H1 (cell line): ENCODE data around the gene GPATCH2. TPM values are rescaled to one million over a fixed set of nuclear protein-coding genes. Genes with fewer than 3 reads are reported as not detected.
A peak's percentile ranks its signal among the peaks of the same experiment; 100 is the strongest.

Source experiments
- CTCF ChIA-PET: fragments of 300-600 bp; sonication (Branson Sonifier 250); formaldehyde crosslinking; loops from one replicate; lab custom pipeline; 2021; ENCODE audit not compliant: partially characterized antibody; lab: Charles Lee
- POLR2A ChIA-PET: fragments of 300-600 bp; sonication (Branson Sonifier 250); formaldehyde crosslinking; loops from one replicate; lab custom pipeline; 2021; ENCODE audit warnings: inconsistent platforms; ENCODE audit not compliant: partially characterized antibody; lab: Charles Lee
- DNase-seq, 2 experiments: peaks; one replicate each; pipeline versions ENCODE4 v3.0.0 to v3.0.0-alpha.2; 2010 to 2022; ENCODE audit warnings: low spot score in 2 of 2, low read depth in 1 of 2, mixed read lengths in 1 of 2
- FAIRE-seq: peaks from 2 replicates; lab custom pipeline; 2011; peaks lifted over from hg19 to GRCh38; lab: Jason Lieb, UNC
- H2AFZ ChIP-seq: 2 replicates; pipeline ENCODE4 v1.8.1; 2012; ENCODE audit warnings: low read length, inconsistent platforms
- H2AK5ac ChIP-seq: 2 replicates; pipeline ENCODE4 v1.6.1; 2013; ENCODE audit warnings: low read depth, low read length
- H2BK120ac ChIP-seq: replicated peaks from 2 replicates; pipeline ENCODE3; 2013; ENCODE audit warnings: low read depth, low read length, inconsistent platforms
- H2BK12ac ChIP-seq: 2 replicates; pipeline ENCODE4 v1.6.1; 2013; ENCODE audit warnings: low read depth, low read length
- H2BK15ac ChIP-seq: 2 replicates; pipeline ENCODE4 v1.6.1; 2013; ENCODE audit warnings: low read length
- H2BK20ac ChIP-seq: 2 replicates; pipeline ENCODE4 v1.6.1; 2013; ENCODE audit warnings: low read length
- H2BK5ac ChIP-seq: 2 replicates; pipeline ENCODE4 v1.6.1; 2013; ENCODE audit warnings: low read depth, low read length
- H3K14ac ChIP-seq: 2 replicates; pipeline ENCODE4 v1.6.1; 2013; ENCODE audit warnings: inconsistent platforms; ENCODE audit not compliant: insufficient read length
- H3K18ac ChIP-seq: 2 replicates; pipeline ENCODE4 v1.6.1; 2013; ENCODE audit warnings: low read length; ENCODE audit errors: extremely low read depth
- H3K23ac ChIP-seq: 2 replicates; pipeline ENCODE4 v1.6.1; 2013; ENCODE audit warnings: inconsistent platforms; ENCODE audit not compliant: insufficient read length
- H3K23me2 ChIP-seq: 2 replicates; pipeline ENCODE4 v1.6.1; 2013; ENCODE audit warnings: low read depth, low read length
- H3K27ac ChIP-seq: 2 replicates; pipeline ENCODE4 v1.6.1; 2011; ENCODE audit warnings: low read depth, low read length, inconsistent platforms
- H3K27me3 ChIP-seq, 4 experiments: replicated peaks in 1 of 4; 1 replicate in 1 of 4; 2 replicates in 3 of 4; pipeline versions ENCODE4 v1.6.1 to v1.8.1; 2011 to 2013; ENCODE audit warnings: low read length in 3 of 4, mild to moderate bottlenecking in 3 of 4, inconsistent platforms in 2 of 4, mixed read lengths in 2 of 4, moderate library complexity in 1 of 4; ENCODE audit not compliant: control insufficient read depth in 3 of 4, insufficient read depth in 3 of 4; ENCODE audit errors: extremely low read depth in 1 of 4
- H3K36me3 ChIP-seq, 4 experiments: 2 replicates each; pipeline versions ENCODE4 v1.6.1 to v1.8.1; 2011 to 2013; ENCODE audit warnings: mild to moderate bottlenecking in 4 of 4, low read length in 3 of 4, moderate library complexity in 2 of 4, control low read depth in 1 of 4, inconsistent platforms in 1 of 4; ENCODE audit not compliant: insufficient read depth in 4 of 4, control insufficient read depth in 2 of 4
- H3K4ac ChIP-seq: replicated peaks from 2 replicates; pipeline ENCODE3; 2013; ENCODE audit warnings: low read length, low read depth, mixed read lengths, inconsistent platforms; ENCODE audit not compliant: insufficient read length
- H3K4me1 ChIP-seq, 4 experiments: replicated peaks in 1 of 4; 1 replicate in 1 of 4; 2 replicates in 3 of 4; pipeline versions ENCODE4 v1.6.1 to v1.8.1; 2011 to 2013; ENCODE audit warnings: low read length in 3 of 4, inconsistent platforms in 2 of 4, mixed read lengths in 1 of 4; ENCODE audit not compliant: insufficient read depth in 4 of 4, control insufficient read depth in 3 of 4
- H3K4me2 ChIP-seq, 2 experiments: 2 replicates each; pipeline versions ENCODE4 v1.6.1 to v1.8.1; 2011 to 2013; ENCODE audit warnings: low read depth in 2 of 2, low read length in 2 of 2, control low read depth in 1 of 2, inconsistent platforms in 1 of 2, mild to moderate bottlenecking in 1 of 2; ENCODE audit not compliant: insufficient read depth in 1 of 2
- H3K4me3 ChIP-seq, 4 experiments: fragments of 200-600, 300-600 bp in 1 of 4; sonication (generic), shearing (Covaris generic), sonication (Bioruptor Twin) in 1 of 4; 2 replicates each; pipeline versions ENCODE4 v1.5.1 to v1.8.1; 2011 to 2016; ENCODE audit warnings: low read length in 4 of 4, low read depth in 3 of 4, control low read depth in 2 of 4, inconsistent platforms in 2 of 4, mild to moderate bottlenecking in 2 of 4, mixed read lengths in 1 of 4, moderate library complexity in 1 of 4; ENCODE audit not compliant: insufficient read depth in 2 of 4; ENCODE audit errors: extremely low read depth in 1 of 4
- H3K56ac ChIP-seq: replicated peaks from 2 replicates; pipeline ENCODE3; 2013; ENCODE audit warnings: low read depth, mild to moderate bottlenecking, mixed read lengths, low read length, inconsistent platforms; ENCODE audit not compliant: insufficient read length
- H3K79me1 ChIP-seq: 2 replicates; pipeline ENCODE4 v1.6.1; 2013; ENCODE audit warnings: low read depth, low read length, control low read depth
- H3K79me2 ChIP-seq, 2 experiments: 2 replicates each; pipeline versions ENCODE4 v1.6.1 to v1.8.1; 2012 to 2013; ENCODE audit warnings: low read length in 2 of 2, mild to moderate bottlenecking in 2 of 2, inconsistent platforms in 1 of 2; ENCODE audit not compliant: insufficient read depth in 2 of 2, control insufficient read depth in 1 of 2
- H3K9ac ChIP-seq, 4 experiments: replicated peaks in 1 of 4; 1 replicate in 1 of 4; 2 replicates in 3 of 4; pipeline versions ENCODE4 v1.6.1 to v1.8.1; 2011 to 2013; ENCODE audit warnings: low read depth in 3 of 4, low read length in 3 of 4, control low read depth in 2 of 4, mild to moderate bottlenecking in 2 of 4, moderate library complexity in 2 of 4, inconsistent platforms in 1 of 4; ENCODE audit errors: extremely low read depth in 1 of 4
- H3K9me3 ChIP-seq, 2 experiments: 2 replicates each; pipeline versions ENCODE4 v1.6.1 to v1.8.1; 2012 to 2013; ENCODE audit warnings: mild to moderate bottlenecking in 2 of 2, moderate library complexity in 2 of 2, control low read depth in 1 of 2, inconsistent platforms in 1 of 2, low read depth in 1 of 2, low read length in 1 of 2, mixed read lengths in 1 of 2; ENCODE audit not compliant: insufficient read depth in 2 of 2
- H4K20me1 ChIP-seq, 2 experiments: replicated peaks in 1 of 2; 2 replicates each; pipeline versions ENCODE3 to v1.8.1; 2011 to 2013; ENCODE audit warnings: inconsistent platforms in 2 of 2, low read length in 2 of 2, mild to moderate bottlenecking in 1 of 2; ENCODE audit not compliant: insufficient read depth in 2 of 2, control insufficient read depth in 1 of 2
- H4K5ac ChIP-seq: 2 replicates; pipeline ENCODE4 v1.6.1; 2013; ENCODE audit warnings: low read length, low read depth, mixed read lengths, inconsistent platforms; ENCODE audit not compliant: insufficient read length
- H4K8ac ChIP-seq: 2 replicates; pipeline ENCODE4 v1.8.0; 2013; ENCODE audit warnings: mild to moderate bottlenecking, moderate library complexity, low read length, inconsistent platforms; ENCODE audit not compliant: insufficient read depth; ENCODE audit errors: extremely low read depth
- H4K91ac ChIP-seq: replicated peaks from 2 replicates; pipeline ENCODE3; 2013; ENCODE audit warnings: low read length, mixed read lengths, inconsistent platforms; ENCODE audit not compliant: insufficient read length
- NANOG ChIP-seq: IDR thresholded peaks from 2 replicates; pipeline ENCODE4 v1.6.1; 2011; ENCODE audit warnings: low read length, low read depth, mild to moderate bottlenecking, inconsistent platforms; ENCODE audit not compliant: insufficient read depth, poor library complexity, severe bottlenecking
- POU5F1 ChIP-seq: IDR thresholded peaks from 2 replicates; pipeline ENCODE4 v1.6.1; 2011; ENCODE audit warnings: low read depth, mild to moderate bottlenecking, low read length, moderate library complexity
- RFX5 ChIP-seq: IDR thresholded peaks from 2 replicates; pipeline ENCODE4 v1.6.1; 2011; ENCODE audit warnings: low read depth, low read length, improper control_type of control experiment, borderline replicate concordance
- YY1 ChIP-seq: IDR thresholded peaks from 2 replicates; pipeline ENCODE4 v1.6.1; 2011; ENCODE audit warnings: low read depth, mild to moderate bottlenecking, low read length
- WGBS, 2 experiments: shearing (Covaris generic) in 1 of 2; methylation state at CpG; one replicate each; pipeline versions ENCODE4 v1.1.6 to v1.1.7; 2013 to 2015; ENCODE audit warnings: low lambda C conversion rate in 2 of 2, mixed read lengths in 2 of 2, inconsistent platforms in 1 of 2, low coverage in 1 of 2, missing lambda C conversion rate in 1 of 2; ENCODE audit not compliant: insufficient replicate concordance in 2 of 2, insufficient coverage in 1 of 2, insufficient read length in 1 of 2; ENCODE audit errors: extremely low coverage in 1 of 2, missing lambda C conversion rate in 1 of 2; 5-methylcytosine and 5-hydroxymethylcytosine counted together
- polyA plus RNA-seq, 7 experiments: library from polyadenylated mRNA; depleted of rRNA in 3 of 7; stranded (reverse) in 5 of 7; unstranded in 2 of 7; fragments of >200 nt in 5 of 7; fragments of 200-250 nt in 2 of 7; gene quantifications; 1 replicate in 5 of 7; 2 replicates in 1 of 7; 4 replicates in 1 of 7; pipeline versions ENCODE4 v1.2.1 to v1.2.3, GENCODE V29; 2011 to 2013; ENCODE audit warnings: missing spikeins in 2 of 7, mixed read lengths in 2 of 7
- total RNA-seq: library from RNA; stranded (reverse); fragmentation: NEBNext Ultra II Directional; extraction: Animal tissue kit (Norgen Biotek cat#: 25700); gene quantifications from 2 replicates; pipeline ENCODE4 v1.2.1, GENCODE V29; 2021

The GPATCH2 gene
- total and polyA plus RNA-seq, 2 of the 8 experiments (the other 6 are each of a cell fraction or from before 2014, with no cell fraction given), result 3.9 to 13.1 TPM

DNA sequence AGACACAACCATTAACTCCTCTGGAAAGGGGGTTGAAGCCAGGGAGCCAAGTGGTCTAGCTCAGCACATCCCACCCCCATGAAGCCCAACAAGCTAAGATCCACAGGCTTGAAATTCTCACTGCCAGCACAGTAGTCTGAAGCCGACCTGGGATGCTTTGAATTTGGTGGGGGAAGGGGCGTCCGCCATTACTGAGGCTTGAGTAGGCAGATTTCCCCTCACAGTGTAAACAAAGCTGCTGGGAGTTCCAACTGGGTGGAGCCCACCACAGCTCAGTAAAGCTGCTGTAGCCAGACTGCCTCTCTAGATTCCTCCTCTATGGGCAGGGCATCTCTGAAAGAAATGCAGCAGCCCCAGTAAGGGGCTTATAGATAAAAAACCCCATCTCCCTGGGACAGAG, 193.5 kb downstream of the GPATCH2 start:
- Histone ChIP-seq H3K4me2 (no peak overlapping the region), H3K23ac (no peak overlapping the region), H4K91ac (no peak overlapping the region), H3K14ac (no peak overlapping the region), H4K5ac (no peak overlapping the region), H3K36me3 (no peaks in the 10 kb centered on the region), H2BK20ac (no peak overlapping the region), H3K56ac (no peak overlapping the region), H3K9me3 (no peaks in the 10 kb centered on the region), H4K20me1 (no peaks in the 10 kb centered on the region), H3K27ac (no peak overlapping the region; the same call in 1 of the 2 replicates), H3K4ac (no peak overlapping the region), H2BK5ac (no peak overlapping the region), H3K79me1 (no peaks in the 10 kb centered on the region), H2BK12ac (no peak overlapping the region), H3K18ac (no peak overlapping the region), H3K27me3 (peaks cover 0 to 2% (median 0%) of the 10 kb centered on the region in 4 experiments; a peak in 1 of 7 replicates), H2BK120ac (no peak overlapping the region), H3K4me3 (no peak overlapping the region), H3K4me1 (no peaks in the 10 kb centered on the region; a peak in 1 of 7 replicates), H2AK5ac (no peak overlapping the region), H3K9ac (no peak overlapping the region), H2AFZ (no peak overlapping the region), H4K8ac (no peak overlapping the region), H2BK15ac (no peak overlapping the region), H3K23me2 (no peaks in the 10 kb centered on the region), H3K79me2 (no peaks in the 10 kb centered on the region)
- ChIA-PET POLR2A (no interaction called here), CTCF (no interaction called here)
- 85% methylated on average over 3 of the region's 3 CpGs; no CpG with 5 or more reads in 1 of the 2 experiments for WGBS, 2 experiments
- FAIRE-seq (no peak), DNase-seq (no peak)
- TF ChIP-seq POU5F1, result no peak
- no peak for TF ChIP-seq NANOG
- TF ChIP-seq YY1, result 0 out of 2 replicates have a peak, but pooled peaks have one; percentile 12
- no peak for TF ChIP-seq RFX5
